Mesothelial cell of epicardium (in vitro differentiated cells): ENCODE data around the gene ADGRA1. TPM values are rescaled to one million over a fixed set of nuclear protein-coding genes. Genes with fewer than 3 reads are reported as not detected.

Experiments used
- DNase-seq, 2 experiments: peaks; one replicate each; pipeline ENCODE4 v3.0.0; 2021; ENCODE audit warnings: low spot score in 2 of 2; ENCODE audit not compliant: unreplicated experiment in 2 of 2
- H3K27ac Mint-ChIP-seq: 2 replicates; pipeline ENCODE4 v1.8.0; 2021; ENCODE audit warnings: mixed read lengths
- H3K27me3 Mint-ChIP-seq: 2 replicates; pipeline ENCODE4 v1.8.0; 2021; ENCODE audit warnings: low read depth, mixed read lengths
- H3K36me3 Mint-ChIP-seq: 2 replicates; pipeline ENCODE4 v1.8.0; 2021; ENCODE audit warnings: mixed read lengths
- H3K4me1 Mint-ChIP-seq: 2 replicates; pipeline ENCODE4 v1.8.0; 2021; ENCODE audit warnings: mixed read lengths
- H3K4me3 Mint-ChIP-seq: 2 replicates; pipeline ENCODE4 v1.8.0; 2021; ENCODE audit warnings: mild to moderate bottlenecking, moderate library complexity, mixed read lengths
- H3K9me3 Mint-ChIP-seq: 2 replicates; pipeline ENCODE4 v1.8.0; 2021; ENCODE audit warnings: mixed read lengths
- total RNA-seq: library from RNA; stranded (reverse); gene quantifications from 3 replicates; pipeline ENCODE4 v1.2.1, GENCODE V29; 2021
- TF ChIP-seq, protein P1 (sequence below): fragments of 200-600 bp; sonication (generic); IDR thresholded peaks from one replicate; pipeline ENCODE4 v1.5.0; 2021; ENCODE audit warnings: antibody characterized with exemption; ENCODE audit not compliant: unreplicated experiment

The ADGRA1 gene
- total RNA-seq, 1 donor from 2014 or later = not detected

DNA sequence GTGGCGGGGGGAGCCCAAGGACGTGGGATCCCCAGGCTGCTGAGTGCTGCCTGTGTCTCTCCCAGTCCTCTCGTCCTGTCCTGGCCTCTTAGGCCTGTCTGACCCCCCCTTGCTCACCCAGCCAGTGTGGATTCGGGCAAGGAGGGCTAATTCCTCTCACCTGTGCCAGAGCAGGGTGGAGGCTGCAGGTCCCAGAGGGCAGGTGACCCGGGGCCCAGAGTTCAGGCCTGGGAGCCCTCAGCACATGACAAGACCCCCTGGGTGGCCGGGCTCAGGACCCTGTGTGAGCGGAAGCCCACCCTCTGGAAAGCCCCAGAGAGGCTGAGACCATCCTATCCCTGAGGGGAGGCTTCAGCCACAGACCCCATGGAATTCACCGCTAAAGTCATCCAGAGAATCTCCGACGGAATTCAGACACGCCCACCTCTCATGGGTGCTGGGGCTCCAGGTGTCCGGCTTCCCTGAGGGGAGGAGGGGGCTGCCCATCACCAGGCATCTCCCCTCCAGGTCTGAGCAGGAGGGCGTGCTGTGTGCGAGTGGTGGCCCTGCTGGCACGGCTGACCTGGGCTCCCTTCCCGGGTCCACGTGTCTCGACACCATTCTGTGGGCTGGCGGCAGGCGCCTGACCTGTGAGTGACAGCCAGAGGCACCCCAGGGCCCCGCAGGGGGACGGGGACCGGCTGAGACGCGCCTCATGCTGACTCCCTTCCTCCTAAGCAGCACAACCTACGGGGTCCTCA lies 77.3 kb downstream of the ADGRA1 start:
- Mint-ChIP-seq H3K27me3 (peaks cover 17% of the 10 kb centered on the region), H3K4me1 (peaks cover 1% of the 10 kb centered on the region), H3K36me3 (peaks cover 11% of the 10 kb centered on the region), H3K9me3 (no peaks in the 10 kb centered on the region), H3K27ac (no peak overlapping the region), H3K4me3 (no peak overlapping the region)
- TF ChIP-seq, protein P1, sequence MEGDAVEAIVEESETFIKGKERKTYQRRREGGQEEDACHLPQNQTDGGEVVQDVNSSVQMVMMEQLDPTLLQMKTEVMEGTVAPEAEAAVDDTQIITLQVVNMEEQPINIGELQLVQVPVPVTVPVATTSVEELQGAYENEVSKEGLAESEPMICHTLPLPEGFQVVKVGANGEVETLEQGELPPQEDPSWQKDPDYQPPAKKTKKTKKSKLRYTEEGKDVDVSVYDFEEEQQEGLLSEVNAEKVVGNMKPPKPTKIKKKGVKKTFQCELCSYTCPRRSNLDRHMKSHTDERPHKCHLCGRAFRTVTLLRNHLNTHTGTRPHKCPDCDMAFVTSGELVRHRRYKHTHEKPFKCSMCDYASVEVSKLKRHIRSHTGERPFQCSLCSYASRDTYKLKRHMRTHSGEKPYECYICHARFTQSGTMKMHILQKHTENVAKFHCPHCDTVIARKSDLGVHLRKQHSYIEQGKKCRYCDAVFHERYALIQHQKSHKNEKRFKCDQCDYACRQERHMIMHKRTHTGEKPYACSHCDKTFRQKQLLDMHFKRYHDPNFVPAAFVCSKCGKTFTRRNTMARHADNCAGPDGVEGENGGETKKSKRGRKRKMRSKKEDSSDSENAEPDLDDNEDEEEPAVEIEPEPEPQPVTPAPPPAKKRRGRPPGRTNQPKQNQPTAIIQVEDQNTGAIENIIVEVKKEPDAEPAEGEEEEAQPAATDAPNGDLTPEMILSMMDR = no peak
- DNase-seq = no peak

DNA sequence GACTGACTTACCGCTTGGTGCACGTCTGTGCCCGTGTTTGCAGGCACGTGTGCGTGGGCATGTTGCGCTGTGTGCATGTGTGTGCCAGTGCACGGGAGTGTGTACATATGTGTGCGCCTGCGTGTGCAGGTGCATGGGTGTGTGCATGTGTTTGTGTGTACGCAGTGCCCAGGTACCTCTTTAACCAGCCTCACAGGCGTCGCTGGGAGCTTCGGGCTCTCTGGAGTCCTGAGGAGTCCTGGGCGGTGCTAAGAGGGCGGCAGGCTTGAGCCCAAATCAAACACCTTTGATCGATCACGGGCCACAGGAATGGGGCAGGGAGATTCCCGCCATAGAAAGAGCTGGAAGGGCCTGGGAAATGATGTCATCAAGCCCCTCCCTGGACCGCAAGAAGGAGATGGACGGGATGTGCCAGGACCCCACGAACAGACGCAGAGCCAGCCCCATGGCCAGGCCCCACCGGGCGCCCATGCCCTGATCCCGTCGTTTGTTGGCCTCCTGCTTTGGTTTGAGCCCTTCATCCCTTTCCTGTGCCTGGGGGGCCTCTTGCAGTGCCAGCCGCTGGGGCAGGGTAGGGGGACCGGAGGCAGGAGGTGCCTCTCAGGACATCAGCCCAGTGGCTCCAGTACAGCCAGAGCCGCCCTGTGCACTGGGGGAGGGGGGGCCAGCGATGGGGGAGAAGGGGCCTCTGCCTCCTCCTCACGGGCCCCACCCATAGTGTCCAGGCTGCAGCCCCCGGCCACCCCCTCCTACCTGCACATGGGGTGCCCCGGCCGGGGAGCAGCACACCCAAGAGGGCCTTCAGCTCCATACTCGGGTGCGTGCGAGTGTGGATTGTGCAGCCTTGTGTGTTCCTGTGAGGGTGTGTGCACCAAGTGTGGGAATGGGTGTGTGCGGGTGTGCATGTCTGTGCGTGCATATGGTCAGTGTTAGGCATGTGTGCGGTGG lies 78.1 kb downstream of the ADGRA1 start:
- TF ChIP-seq, protein P1 = no peak
- no peak for DNase-seq
- H3K27ac Mint-ChIP-seq = no peak overlapping the region
- H3K4me1 Mint-ChIP-seq = peaks cover 1% of the 10 kb centered on the region
- H3K9me3 Mint-ChIP-seq = no peaks in the 10 kb centered on the region
- peaks cover 17% of the 10 kb centered on the region for H3K27me3 Mint-ChIP-seq
- H3K36me3 Mint-ChIP-seq = peaks cover 11% of the 10 kb centered on the region
- H3K4me3 Mint-ChIP-seq = no peak overlapping the region

DNA sequence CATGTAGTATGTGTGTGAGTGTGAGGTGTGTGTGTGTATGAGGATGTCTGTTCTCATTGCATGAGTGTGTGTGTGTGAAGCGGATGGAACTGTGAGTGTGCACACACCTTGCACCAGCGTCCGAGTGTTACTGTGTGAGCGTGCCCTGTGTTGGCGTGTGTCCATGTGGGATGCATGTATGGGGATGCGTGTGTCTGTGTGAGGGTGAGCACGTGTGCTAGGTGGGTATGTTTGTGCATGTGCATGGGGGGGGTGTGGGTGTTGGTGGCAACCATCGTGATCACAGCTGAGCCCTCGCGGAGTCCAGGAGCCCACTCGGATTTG lies 78.7 kb downstream of the ADGRA1 start:
- Mint-ChIP-seq H3K36me3 (peaks cover 11% of the 10 kb centered on the region), H3K27ac (no peak overlapping the region)
- no peak for DNase-seq

DNA sequence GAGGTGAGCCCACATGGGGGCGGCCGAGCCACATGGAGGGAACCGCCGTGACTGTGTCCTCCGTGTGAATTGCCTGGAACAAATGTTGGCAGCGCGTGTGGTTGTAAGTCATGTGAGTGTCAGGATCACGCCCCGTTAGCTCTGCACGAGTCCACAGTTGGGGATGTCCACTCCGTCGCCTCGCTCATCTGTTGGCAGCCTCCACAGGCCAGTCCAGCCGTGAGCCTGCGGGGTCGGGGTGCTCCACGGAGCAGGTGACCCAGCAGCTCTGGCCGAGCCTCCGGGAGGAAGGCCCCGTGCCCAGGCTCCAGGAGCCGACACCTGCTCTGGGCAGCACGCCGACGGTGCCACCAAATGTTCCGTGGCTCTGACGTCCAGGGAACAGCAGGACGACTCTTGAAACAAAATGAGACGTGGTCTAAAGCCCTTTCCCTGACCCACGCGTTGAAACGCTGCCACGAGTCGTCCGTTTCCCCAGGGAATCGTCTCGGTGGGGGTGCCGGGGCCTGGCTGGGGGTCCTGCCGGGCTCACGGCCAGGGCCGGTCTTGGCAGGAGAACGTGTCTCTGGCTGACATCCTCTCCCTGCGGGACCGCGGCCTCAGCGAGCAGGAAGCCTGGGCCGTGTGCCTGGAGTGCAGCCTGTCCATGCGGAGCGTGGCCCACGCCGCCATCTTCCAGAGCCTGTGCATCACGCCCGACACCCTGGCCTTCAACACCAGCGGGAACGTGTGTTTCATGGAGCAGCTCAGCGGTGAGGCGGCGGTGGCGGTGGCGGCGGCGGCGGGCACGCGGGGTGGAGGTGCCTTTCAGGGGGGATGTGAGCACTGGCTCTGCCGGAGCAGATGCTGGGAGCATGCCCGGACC lies 79.3 kb downstream of the ADGRA1 start:
- Mint-ChIP-seq H3K4me1 (peaks cover 1% of the 10 kb centered on the region), H3K4me3 (no peak overlapping the region), H3K36me3 (peaks cover 13% of the 10 kb centered on the region), H3K9me3 (no peaks in the 10 kb centered on the region), H3K27me3 (peaks cover 13% of the 10 kb centered on the region), H3K27ac (no peak overlapping the region)
- TF ChIP-seq, protein P1 = no peak
- no peak for DNase-seq

More for the DNA sequence above, 78.7 kb downstream of the ADGRA1 start:
- Mint-ChIP-seq H3K27me3 (peaks cover 13% of the 10 kb centered on the region), H3K4me1 (peaks cover 1% of the 10 kb centered on the region), H3K4me3 (no peak overlapping the region), H3K9me3 (no peaks in the 10 kb centered on the region)
- TF ChIP-seq, protein P1 = no peak
